HEK293T (cell line): Measurements from ENCODE around the gene CYP26C1.

ENCODE experiments used
- CTCF ChIA-PET: fragments of 350-600 bp; formaldehyde crosslinking; extraction: SDS; loops from one replicate; lab custom pipeline; 2021; ENCODE audit warnings: antibody characterized with exemption, inconsistent platforms; lab: Yijun Ruan, JAX
- POLR2A ChIA-PET: fragments of 350-600 bp; formaldehyde crosslinking; extraction: SDS; loops from one replicate; lab custom pipeline; 2020; ENCODE audit warnings: antibody characterized with exemption, inconsistent platforms; lab: Yijun Ruan, JAX
- DNase-seq: peaks from one replicate; pipeline ENCODE4 v3.0.0; 2012; ENCODE audit warnings: mixed read lengths; ENCODE audit errors: extremely low spot score
- ARNT ChIP-seq: fragments of 450-650 bp; IDR thresholded peaks from 2 replicates; pipeline ENCODE4 v1.6.1; 2017; ENCODE audit warnings: mild to moderate bottlenecking
- BHLHE40 ChIP-seq: fragments of 450-650 bp; IDR thresholded peaks from 2 replicates; pipeline ENCODE4 v1.6.1; 2016; ENCODE audit warnings: mild to moderate bottlenecking, moderate library complexity, borderline replicate concordance
- CTBP1 ChIP-seq: fragments of 450-650 bp; IDR thresholded peaks from 2 replicates; pipeline ENCODE4 v1.6.1; 2016; ENCODE audit warnings: borderline replicate concordance
- ELF4 ChIP-seq: fragments of 450-650 bp; IDR thresholded peaks from 2 replicates; pipeline ENCODE4 v1.6.1; 2017; ENCODE audit warnings: antibody characterized with exemption
- FOXA1 ChIP-seq: fragments of 450-650 bp; IDR thresholded peaks from 2 replicates; pipeline ENCODE4 v1.6.1; 2016; ENCODE audit warnings: mild to moderate bottlenecking
- FOXK2 ChIP-seq: fragments of 450-650 bp; IDR thresholded peaks from 2 replicates; pipeline ENCODE4 v1.6.1; 2016; ENCODE audit warnings: mild to moderate bottlenecking
- FOXM1 ChIP-seq: fragments of 450-650 bp; IDR thresholded peaks from 2 replicates; pipeline ENCODE4 v1.6.1; 2017; ENCODE audit warnings: mild to moderate bottlenecking, borderline replicate concordance
- HDGF ChIP-seq: fragments of 450-650 bp; IDR thresholded peaks from 2 replicates; pipeline ENCODE4 v1.6.1; 2017; ENCODE audit warnings: antibody characterized with exemption, borderline replicate concordance
- L3MBTL2 ChIP-seq: fragments of 450-650 bp; conservative IDR thresholded peaks from 2 replicates; pipeline ENCODE4 v1.6.1; 2016; ENCODE audit warnings: mild to moderate bottlenecking
- LEF1 ChIP-seq: fragments of 450-650 bp; IDR thresholded peaks from 2 replicates; pipeline ENCODE4 v1.6.1; 2017; ENCODE audit warnings: mild to moderate bottlenecking, borderline replicate concordance
- NFRKB ChIP-seq: fragments of 450-650 bp; IDR thresholded peaks from 2 replicates; pipeline ENCODE4 v1.6.1; 2016; ENCODE audit warnings: mild to moderate bottlenecking, moderate library complexity
- PKNOX1 ChIP-seq: fragments of 450-650 bp; IDR thresholded peaks from 2 replicates; pipeline ENCODE4 v1.6.1; 2016
- SP1 ChIP-seq: fragments of 450-650 bp; IDR thresholded peaks from 2 replicates; pipeline ENCODE4 v1.6.1; 2017
- SUZ12 ChIP-seq: fragments of 450-650 bp; IDR thresholded peaks from 2 replicates; pipeline ENCODE4 v1.6.1; 2016; ENCODE audit warnings: mild to moderate bottlenecking
- TARDBP ChIP-seq: fragments of 450-650 bp; IDR thresholded peaks from 2 replicates; pipeline ENCODE4 v1.6.1; 2016
- ZNF384 ChIP-seq: fragments of 450-650 bp; IDR thresholded peaks from 2 replicates; pipeline ENCODE4 v1.6.1; 2016

The CYP26C1 gene

GRCh38 chr10:93028883-93029282 is 31.7 kb upstream of the CYP26C1 start:
- POLR2A ChIA-PET, result no interaction called here
- CTCF ChIA-PET, result no interaction called here
- no peak for DNase-seq
- TF ChIP-seq LEF1 (no peak), SP1 (no peak), FOXK2 (no peak), L3MBTL2 (no peak), ELF4 (no peak), ARNT (no peak)

GRCh38 chr10:93030409-93030808 is 30.2 kb upstream of the CYP26C1 start:
- POLR2A ChIA-PET, result no interaction called here
- no peak for DNase-seq
- CTCF ChIA-PET, result no interaction called here
- no peak for TF ChIP-seq ZNF384
- TF ChIP-seq FOXK2, result no peak
- TF ChIP-seq L3MBTL2, result no peak
- no peak for TF ChIP-seq HDGF
- no peak for TF ChIP-seq ARNT
- no peak for TF ChIP-seq SP1
- TF ChIP-seq CTBP1, result no peak

- no peak for DNase-seq
- TF ChIP-seq PKNOX1 (no peak), ELF4 (no peak), L3MBTL2 (no peak), ARNT (no peak), CTBP1 (no peak), FOXK2 (no peak), ZNF384 (no peak), SUZ12 (no peak), NFRKB (no peak), LEF1 (no peak), TARDBP (no peak), FOXM1 (no peak), BHLHE40 (no peak), HDGF (no peak), SP1 (no peak), FOXA1 (no peak)
- CTCF ChIA-PET, result no interaction called here
- POLR2A ChIA-PET, result no interaction called here
These were observed 28.3 kb upstream of the CYP26C1 start for GRCh38 chr10:93032105-93032808.

GRCh38 chr10:93032809-93033137 is 27.8 kb upstream of the CYP26C1 start:
- ChIA-PET CTCF (no interaction called here), POLR2A (no interaction called here)
- DNase-seq, result no peak
- TF ChIP-seq SP1, result no peak
- TF ChIP-seq ELF4, result no peak
- no peak for TF ChIP-seq HDGF
- no peak for TF ChIP-seq L3MBTL2
- TF ChIP-seq ZNF384, result no peak
- no peak for TF ChIP-seq BHLHE40
- TF ChIP-seq NFRKB, result no peak
- TF ChIP-seq FOXM1, result no peak
- TF ChIP-seq LEF1, result no peak
- no peak for TF ChIP-seq SUZ12
- TF ChIP-seq PKNOX1, result no peak
- TF ChIP-seq TARDBP, result no peak

GRCh38 chr10:93034426-93034825 is 26.2 kb upstream of the CYP26C1 start:
- no peak for TF ChIP-seq ARNT
- no peak for TF ChIP-seq FOXM1
- TF ChIP-seq NFRKB, result no peak
- no peak for TF ChIP-seq FOXK2
- no peak for TF ChIP-seq ELF4
- no peak for TF ChIP-seq FOXA1
- TF ChIP-seq LEF1, result no peak
- no peak for TF ChIP-seq TARDBP
- no peak for TF ChIP-seq BHLHE40
- POLR2A ChIA-PET, result no interaction called here
- no peak for DNase-seq
- CTCF ChIA-PET, result interaction anchor here (0.6 kb wide), 2 partner anchors 22 to 659 kb away, joined by 3 read pairs; no protein-coding TSS in a partner anchor

- no peak for DNase-seq
- POLR2A ChIA-PET, result no interaction called here
- CTCF ChIA-PET, result no interaction called here
- TF ChIP-seq HDGF (no peak), ARNT (no peak), FOXM1 (no peak), ZNF384 (no peak), CTBP1 (no peak), SP1 (no peak), LEF1 (no peak), FOXK2 (no peak), TARDBP (no peak), NFRKB (no peak)
These were observed 21.5 kb upstream of the CYP26C1 start for GRCh38 chr10:93039110-93039509.

GRCh38 chr10:93039721-93040120 is 20.9 kb upstream of the CYP26C1 start:
- CTCF ChIA-PET, result no interaction called here
- POLR2A ChIA-PET, result no interaction called here
- DNase-seq, result no peak
- TF ChIP-seq ELF4 (no peak), L3MBTL2 (no peak), LEF1 (no peak), SP1 (no peak), BHLHE40 (no peak), NFRKB (no peak), PKNOX1 (no peak), FOXK2 (no peak), HDGF (no peak), FOXA1 (no peak), ARNT (no peak), ZNF384 (no peak), FOXM1 (no peak), CTBP1 (no peak), TARDBP (no peak), SUZ12 (no peak)
